ENCODE data around the gene C1orf105. TPM values are rescaled to one million over a fixed set of nuclear protein-coding genes. Genes with fewer than 3 reads are reported as not detected.

Gene C1orf105
- total and polyA plus RNA-seq, 2 of the 13 experiments (the other 11 are each of a cell fraction or from before 2014, with no cell fraction given), result 0.15 to 0.45 TPM

- TF ChIP-seq SNAPC2 (CRISPR knock-in tag; IDR thresholded peaks at IDR 0.05) (no peak), IRF9 (CRISPR knock-in tag; IDR thresholded peaks at IDR 0.05; ENCODE audit: borderline replicate concordance) (no peak), SIN3A (IDR thresholded peaks at IDR 0.05; ENCODE audit: borderline replicate concordance, low read depth, low read length) (no peak), DDIT3 (CRISPR knock-in tag; IDR thresholded peaks at IDR 0.05) (no peak), ARID3A (IDR thresholded peaks at IDR 0.05; ENCODE audit: low read depth, low read length) (peak; percentile 48; the same call in 1 of the 2 replicates), HNF1A (IDR thresholded peaks at IDR 0.05; ENCODE audit: low read depth) (no peak), HNF1A (CRISPR knock-in tag; IDR thresholded peaks at IDR 0.05; ENCODE audit: borderline replicate concordance) (no peak), KDM1A (CRISPR knock-in tag; IDR thresholded peaks at IDR 0.05) (no peak), MAF1 (CRISPR knock-in tag; IDR thresholded peaks at IDR 0.05; ENCODE audit: borderline replicate concordance) (no peak), GZF1 (CRISPR knock-in tag; IDR thresholded peaks at IDR 0.05) (no peak), ZNF264 (CRISPR knock-in tag; IDR thresholded peaks at IDR 0.05) (no peak), CSRNP2 (CRISPR knock-in tag; conservative IDR thresholded peaks at IDR 0.05; ENCODE audit: low read depth) (no peak), U2AF2 (IDR thresholded peaks at IDR 0.05; ENCODE audit: low read depth, low read length) (no peak), RAD51 (IDR thresholded peaks at IDR 0.05; ENCODE audit: borderline replicate concordance) (no peak), SP4 (CRISPR knock-in tag; IDR thresholded peaks at IDR 0.05) (no peak), MED1 (CRISPR knock-in tag; IDR thresholded peaks at IDR 0.05) (0 out of 2 replicates have a peak, but pooled peaks have one; percentile 20), ZSCAN9 (CRISPR knock-in tag; IDR thresholded peaks at IDR 0.05; ENCODE audit: borderline replicate concordance) (peak; percentile 39; the same call in 1 of the 2 replicates), ZBTB37 (CRISPR knock-in tag; IDR thresholded peaks at IDR 0.05) (0 out of 2 replicates have a peak, but pooled peaks have one; percentile 33), SMARCC2 (IDR thresholded peaks at IDR 0.05) (no peak)
Observed at GRCh38 chr1:172499636-172500141, 79.2 kb downstream of the C1orf105 start (continued).

Measured in HepG2 (cell line).